H1 (cell line): ENCODE measurements around the gene ALOX15. TPM values are rescaled to one million over a fixed set of nuclear protein-coding genes. Genes with fewer than 3 reads are reported as not detected.
"Not testable (repeated sequence)": the region's sequence is repeated elsewhere in the genome, so short reads cannot be mapped to it uniquely, and the experiment has no call there.

Experiments
- CTCF ChIA-PET: fragments of 300-600 bp; sonication (Branson Sonifier 250); formaldehyde crosslinking; loops from one replicate; lab custom pipeline; 2021; ENCODE audit not compliant: partially characterized antibody; lab: Charles Lee
- POLR2A ChIA-PET: fragments of 300-600 bp; sonication (Branson Sonifier 250); formaldehyde crosslinking; loops from one replicate; lab custom pipeline; 2021; ENCODE audit warnings: inconsistent platforms; ENCODE audit not compliant: partially characterized antibody; lab: Charles Lee
- DNase-seq, 2 experiments: peaks; one replicate each; pipeline versions ENCODE4 v3.0.0 to v3.0.0-alpha.2; 2010 to 2022; ENCODE audit warnings: low spot score in 2 of 2, low read depth in 1 of 2, mixed read lengths in 1 of 2
- FAIRE-seq: peaks from 2 replicates; lab custom pipeline; 2011; peaks lifted over from hg19 to GRCh38; lab: Jason Lieb, UNC
- H2AFZ ChIP-seq: 2 replicates; pipeline ENCODE4 v1.8.1; 2012; ENCODE audit warnings: low read length, inconsistent platforms
- H2AK5ac ChIP-seq: 2 replicates; pipeline ENCODE4 v1.6.1; 2013; ENCODE audit warnings: low read depth, low read length
- H2BK120ac ChIP-seq: replicated peaks from 2 replicates; pipeline ENCODE3; 2013; ENCODE audit warnings: low read depth, low read length, inconsistent platforms
- H2BK12ac ChIP-seq: 2 replicates; pipeline ENCODE4 v1.6.1; 2013; ENCODE audit warnings: low read depth, low read length
- H2BK15ac ChIP-seq: 2 replicates; pipeline ENCODE4 v1.6.1; 2013; ENCODE audit warnings: low read length
- H2BK20ac ChIP-seq: 2 replicates; pipeline ENCODE4 v1.6.1; 2013; ENCODE audit warnings: low read length
- H2BK5ac ChIP-seq: 2 replicates; pipeline ENCODE4 v1.6.1; 2013; ENCODE audit warnings: low read depth, low read length
- H3K14ac ChIP-seq: 2 replicates; pipeline ENCODE4 v1.6.1; 2013; ENCODE audit warnings: inconsistent platforms; ENCODE audit not compliant: insufficient read length
- H3K18ac ChIP-seq: 2 replicates; pipeline ENCODE4 v1.6.1; 2013; ENCODE audit warnings: low read length; ENCODE audit errors: extremely low read depth
- H3K23ac ChIP-seq: 2 replicates; pipeline ENCODE4 v1.6.1; 2013; ENCODE audit warnings: inconsistent platforms; ENCODE audit not compliant: insufficient read length
- H3K23me2 ChIP-seq: 2 replicates; pipeline ENCODE4 v1.6.1; 2013; ENCODE audit warnings: low read depth, low read length
- H3K27ac ChIP-seq: 2 replicates; pipeline ENCODE4 v1.6.1; 2011; ENCODE audit warnings: low read depth, low read length, inconsistent platforms
- H3K27me3 ChIP-seq, 4 experiments: replicated peaks in 1 of 4; 1 replicate in 1 of 4; 2 replicates in 3 of 4; pipeline versions ENCODE4 v1.6.1 to v1.8.1; 2011 to 2013; ENCODE audit warnings: low read length in 3 of 4, mild to moderate bottlenecking in 3 of 4, inconsistent platforms in 2 of 4, mixed read lengths in 2 of 4, moderate library complexity in 1 of 4; ENCODE audit not compliant: control insufficient read depth in 3 of 4, insufficient read depth in 3 of 4; ENCODE audit errors: extremely low read depth in 1 of 4
- H3K36me3 ChIP-seq, 4 experiments: 2 replicates each; pipeline versions ENCODE4 v1.6.1 to v1.8.1; 2011 to 2013; ENCODE audit warnings: mild to moderate bottlenecking in 4 of 4, low read length in 3 of 4, moderate library complexity in 2 of 4, control low read depth in 1 of 4, inconsistent platforms in 1 of 4; ENCODE audit not compliant: insufficient read depth in 4 of 4, control insufficient read depth in 2 of 4
- H3K4ac ChIP-seq: replicated peaks from 2 replicates; pipeline ENCODE3; 2013; ENCODE audit warnings: low read length, low read depth, mixed read lengths, inconsistent platforms; ENCODE audit not compliant: insufficient read length
- H3K4me1 ChIP-seq, 4 experiments: replicated peaks in 1 of 4; 1 replicate in 1 of 4; 2 replicates in 3 of 4; pipeline versions ENCODE4 v1.6.1 to v1.8.1; 2011 to 2013; ENCODE audit warnings: low read length in 3 of 4, inconsistent platforms in 2 of 4, mixed read lengths in 1 of 4; ENCODE audit not compliant: insufficient read depth in 4 of 4, control insufficient read depth in 3 of 4
- H3K4me2 ChIP-seq, 2 experiments: 2 replicates each; pipeline versions ENCODE4 v1.6.1 to v1.8.1; 2011 to 2013; ENCODE audit warnings: low read depth in 2 of 2, low read length in 2 of 2, control low read depth in 1 of 2, inconsistent platforms in 1 of 2, mild to moderate bottlenecking in 1 of 2; ENCODE audit not compliant: insufficient read depth in 1 of 2
- H3K4me3 ChIP-seq, 4 experiments: fragments of 200-600, 300-600 bp in 1 of 4; sonication (generic), shearing (Covaris generic), sonication (Bioruptor Twin) in 1 of 4; 2 replicates each; pipeline versions ENCODE4 v1.5.1 to v1.8.1; 2011 to 2016; ENCODE audit warnings: low read length in 4 of 4, low read depth in 3 of 4, control low read depth in 2 of 4, inconsistent platforms in 2 of 4, mild to moderate bottlenecking in 2 of 4, mixed read lengths in 1 of 4, moderate library complexity in 1 of 4; ENCODE audit not compliant: insufficient read depth in 2 of 4; ENCODE audit errors: extremely low read depth in 1 of 4
- H3K56ac ChIP-seq: replicated peaks from 2 replicates; pipeline ENCODE3; 2013; ENCODE audit warnings: low read depth, mild to moderate bottlenecking, mixed read lengths, low read length, inconsistent platforms; ENCODE audit not compliant: insufficient read length
- H3K79me1 ChIP-seq: 2 replicates; pipeline ENCODE4 v1.6.1; 2013; ENCODE audit warnings: low read depth, low read length, control low read depth
- H3K79me2 ChIP-seq, 2 experiments: 2 replicates each; pipeline versions ENCODE4 v1.6.1 to v1.8.1; 2012 to 2013; ENCODE audit warnings: low read length in 2 of 2, mild to moderate bottlenecking in 2 of 2, inconsistent platforms in 1 of 2; ENCODE audit not compliant: insufficient read depth in 2 of 2, control insufficient read depth in 1 of 2
- H3K9ac ChIP-seq, 4 experiments: replicated peaks in 1 of 4; 1 replicate in 1 of 4; 2 replicates in 3 of 4; pipeline versions ENCODE4 v1.6.1 to v1.8.1; 2011 to 2013; ENCODE audit warnings: low read depth in 3 of 4, low read length in 3 of 4, control low read depth in 2 of 4, mild to moderate bottlenecking in 2 of 4, moderate library complexity in 2 of 4, inconsistent platforms in 1 of 4; ENCODE audit errors: extremely low read depth in 1 of 4
- H3K9me3 ChIP-seq, 2 experiments: 2 replicates each; pipeline versions ENCODE4 v1.6.1 to v1.8.1; 2012 to 2013; ENCODE audit warnings: mild to moderate bottlenecking in 2 of 2, moderate library complexity in 2 of 2, control low read depth in 1 of 2, inconsistent platforms in 1 of 2, low read depth in 1 of 2, low read length in 1 of 2, mixed read lengths in 1 of 2; ENCODE audit not compliant: insufficient read depth in 2 of 2
- H4K20me1 ChIP-seq, 2 experiments: replicated peaks in 1 of 2; 2 replicates each; pipeline versions ENCODE3 to v1.8.1; 2011 to 2013; ENCODE audit warnings: inconsistent platforms in 2 of 2, low read length in 2 of 2, mild to moderate bottlenecking in 1 of 2; ENCODE audit not compliant: insufficient read depth in 2 of 2, control insufficient read depth in 1 of 2
- H4K5ac ChIP-seq: 2 replicates; pipeline ENCODE4 v1.6.1; 2013; ENCODE audit warnings: low read length, low read depth, mixed read lengths, inconsistent platforms; ENCODE audit not compliant: insufficient read length
- H4K8ac ChIP-seq: 2 replicates; pipeline ENCODE4 v1.8.0; 2013; ENCODE audit warnings: mild to moderate bottlenecking, moderate library complexity, low read length, inconsistent platforms; ENCODE audit not compliant: insufficient read depth; ENCODE audit errors: extremely low read depth
- H4K91ac ChIP-seq: replicated peaks from 2 replicates; pipeline ENCODE3; 2013; ENCODE audit warnings: low read length, mixed read lengths, inconsistent platforms; ENCODE audit not compliant: insufficient read length
- WGBS, 2 experiments: shearing (Covaris generic) in 1 of 2; methylation state at CpG; one replicate each; pipeline versions ENCODE4 v1.1.6 to v1.1.7; 2013 to 2015; ENCODE audit warnings: low lambda C conversion rate in 2 of 2, mixed read lengths in 2 of 2, inconsistent platforms in 1 of 2, low coverage in 1 of 2, missing lambda C conversion rate in 1 of 2; ENCODE audit not compliant: insufficient replicate concordance in 2 of 2, insufficient coverage in 1 of 2, insufficient read length in 1 of 2; ENCODE audit errors: extremely low coverage in 1 of 2, missing lambda C conversion rate in 1 of 2; 5-methylcytosine and 5-hydroxymethylcytosine counted together
- polyA plus RNA-seq, 7 experiments: library from polyadenylated mRNA; depleted of rRNA in 3 of 7; stranded (reverse) in 5 of 7; unstranded in 2 of 7; fragments of >200 nt in 5 of 7; fragments of 200-250 nt in 2 of 7; gene quantifications; 1 replicate in 5 of 7; 2 replicates in 1 of 7; 4 replicates in 1 of 7; pipeline versions ENCODE4 v1.2.1 to v1.2.3, GENCODE V29; 2011 to 2013; ENCODE audit warnings: missing spikeins in 2 of 7, mixed read lengths in 2 of 7
- total RNA-seq: library from RNA; stranded (reverse); fragmentation: NEBNext Ultra II Directional; extraction: Animal tissue kit (Norgen Biotek cat#: 25700); gene quantifications from 2 replicates; pipeline ENCODE4 v1.2.1, GENCODE V29; 2021

The ALOX15 gene
- total and polyA plus RNA-seq, 2 of the 8 experiments (the other 6 are each of a cell fraction or from before 2014, with no cell fraction given), result 1.5 to 1.7 TPM

DNA sequence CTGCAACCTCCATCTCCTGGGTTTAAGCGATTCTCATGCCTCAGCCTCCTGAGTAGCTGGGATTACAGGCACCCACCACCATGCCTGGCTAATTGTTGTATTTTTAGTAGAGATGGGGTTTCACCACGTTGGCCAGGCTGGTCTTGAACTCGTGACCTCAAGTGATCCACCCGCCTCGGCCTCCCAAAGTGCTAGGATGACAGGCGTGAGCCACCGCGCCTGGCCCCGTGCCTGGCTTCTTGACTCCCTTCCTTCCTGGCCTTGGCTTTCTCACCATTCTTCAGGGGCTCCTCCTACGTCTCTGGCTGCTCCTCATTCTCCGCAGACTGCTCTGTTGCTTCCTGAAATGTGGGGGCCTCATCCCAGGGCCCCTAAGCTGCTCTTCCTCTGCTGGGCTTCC lies 51.4 kb downstream of the ALOX15 start:
- H4K8ac ChIP-seq, H2AK5ac ChIP-seq, H2BK12ac ChIP-seq, DNase-seq, H3K56ac ChIP-seq, H3K18ac ChIP-seq, H3K9ac ChIP-seq, H3K9me3 ChIP-seq, H3K27ac ChIP-seq, FAIRE-seq, H3K4ac ChIP-seq, H2BK5ac ChIP-seq, H4K91ac ChIP-seq, H2BK120ac ChIP-seq, H3K79me2 ChIP-seq, H3K79me1 ChIP-seq, H3K4me2 ChIP-seq, H2BK20ac ChIP-seq, H3K4me3 ChIP-seq, H3K23ac ChIP-seq, H4K20me1 ChIP-seq, H2BK15ac ChIP-seq, H4K5ac ChIP-seq, H3K36me3 ChIP-seq, H3K23me2 ChIP-seq, H3K14ac ChIP-seq, H2AFZ ChIP-seq: not testable (repeated sequence)
- ChIA-PET POLR2A (interaction anchor here (1.2 kb wide), 1 partner anchor 9 kb away, joined by 4 read pairs; no protein-coding TSS in a partner anchor), CTCF (interaction anchor here (0.7 to 4.2 kb wide), 8 partner anchors 11 to 63 kb away, joined by 3 to 39 read pairs (median 4); no protein-coding TSS in a partner anchor)
- peaks cover 0 to 15% (median 7%) of the 10 kb centered on the region in 4 experiments; a peak in 5 of 7 replicates for H3K4me1 ChIP-seq
- H3K27me3 ChIP-seq, result peaks cover 6 to 19% (median 16%) of the 10 kb centered on the region in 4 experiments; a peak in 6 of 7 replicates
- WGBS, 2 experiments, result 87% methylated on average over 10 of the region's 11 CpGs; no CpG with 5 or more reads in 1 of the 2 experiments
